22Rv1 (cell line): ENCODE results near the gene DDC.

Experiments
- ZFX ChIP-seq: fragments of 450-650 bp; IDR thresholded peaks from 2 replicates; pipeline ENCODE4 v1.6.1; 2017; ENCODE audit warnings: antibody characterized with exemption, borderline replicate concordance
- TF ChIP-seq, protein P1 (sequence below): fragments of 450-650 bp; IDR thresholded peaks from 2 replicates; pipeline ENCODE4 v1.5.1; 2017; ENCODE audit warnings: mild to moderate bottlenecking

GRCh38 chr7:50613473-50613872 lies 48.3 kb upstream of the DDC start:
- TF ChIP-seq, protein P1, sequence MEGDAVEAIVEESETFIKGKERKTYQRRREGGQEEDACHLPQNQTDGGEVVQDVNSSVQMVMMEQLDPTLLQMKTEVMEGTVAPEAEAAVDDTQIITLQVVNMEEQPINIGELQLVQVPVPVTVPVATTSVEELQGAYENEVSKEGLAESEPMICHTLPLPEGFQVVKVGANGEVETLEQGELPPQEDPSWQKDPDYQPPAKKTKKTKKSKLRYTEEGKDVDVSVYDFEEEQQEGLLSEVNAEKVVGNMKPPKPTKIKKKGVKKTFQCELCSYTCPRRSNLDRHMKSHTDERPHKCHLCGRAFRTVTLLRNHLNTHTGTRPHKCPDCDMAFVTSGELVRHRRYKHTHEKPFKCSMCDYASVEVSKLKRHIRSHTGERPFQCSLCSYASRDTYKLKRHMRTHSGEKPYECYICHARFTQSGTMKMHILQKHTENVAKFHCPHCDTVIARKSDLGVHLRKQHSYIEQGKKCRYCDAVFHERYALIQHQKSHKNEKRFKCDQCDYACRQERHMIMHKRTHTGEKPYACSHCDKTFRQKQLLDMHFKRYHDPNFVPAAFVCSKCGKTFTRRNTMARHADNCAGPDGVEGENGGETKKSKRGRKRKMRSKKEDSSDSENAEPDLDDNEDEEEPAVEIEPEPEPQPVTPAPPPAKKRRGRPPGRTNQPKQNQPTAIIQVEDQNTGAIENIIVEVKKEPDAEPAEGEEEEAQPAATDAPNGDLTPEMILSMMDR = no peak
- TF ChIP-seq ZFX = no peak
